Measurements from ENCODE around the gene NTHL1.
A peak's percentile ranks its signal among the peaks of the same experiment; 100 is the strongest.

Gene NTHL1

GRCh38 chr16:2005646-2006045 lies 42.0 kb downstream of the NTHL1 start (continued):
- TF ChIP-seq TCF7L2 (IDR thresholded peaks at IDR 0.05; ENCODE audit: borderline replicate concordance, low read depth, low read length) (no peak), HOXD13 (CRISPR knock-in tag; IDR thresholded peaks at IDR 0.05; ENCODE audit: borderline replicate concordance) (no peak), ZFP69B (tag by site-specific recombination; IDR thresholded peaks at IDR 0.05) (no peak), GLIS2 (tag by site-specific recombination; IDR thresholded peaks at IDR 0.05) (0 out of 2 replicates have a peak, but pooled peaks have one; percentile 21), EGR2 (tag by site-specific recombination; IDR thresholded peaks at IDR 0.05; ENCODE audit: low read depth) (0 out of 2 replicates have a peak, but pooled peaks have one; percentile 25), KLF1 (tag by site-specific recombination; IDR thresholded peaks at IDR 0.05) (0 out of 2 replicates have a peak, but pooled peaks have one; percentile 12), ZNF324 (tag by site-specific recombination; IDR thresholded peaks at IDR 0.05) (no peak)
- TF ChIP-seq, protein P1, sequence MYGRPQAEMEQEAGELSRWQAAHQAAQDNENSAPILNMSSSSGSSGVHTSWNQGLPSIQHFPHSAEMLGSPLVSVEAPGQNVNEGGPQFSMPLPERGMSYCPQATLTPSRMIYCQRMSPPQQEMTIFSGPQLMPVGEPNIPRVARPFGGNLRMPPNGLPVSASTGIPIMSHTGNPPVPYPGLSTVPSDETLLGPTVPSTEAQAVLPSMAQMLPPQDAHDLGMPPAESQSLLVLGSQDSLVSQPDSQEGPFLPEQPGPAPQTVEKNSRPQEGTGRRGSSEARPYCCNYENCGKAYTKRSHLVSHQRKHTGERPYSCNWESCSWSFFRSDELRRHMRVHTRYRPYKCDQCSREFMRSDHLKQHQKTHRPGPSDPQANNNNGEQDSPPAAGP (tag by site-specific recombination; IDR thresholded peaks at IDR 0.05) = 0 out of 2 replicates have a peak, but pooled peaks have one; percentile 16

GRCh38 chr16:2004795-2005517 lies 42.7 kb downstream of the NTHL1 start:
- H3K4me1 ChIP-seq (ENCODE audit: control insufficient read depth, insufficient read depth, low read length) = peaks cover 27% of the 10 kb centered on the region
- ChIA-PET CTCF (interaction anchor here (0.5 to 3.3 kb wide), 13 partner anchors 10 to 1260 kb away, joined by 3 to 39 read pairs (median 6); partner anchors contain the start of genes GFER and PGP), POLR2A (interaction anchor here (1.0 to 2.1 kb wide), 6 partner anchors 11 to 150 kb away, joined by 3 to 19 read pairs (median 5); partner anchors contain the start of genes NTHL1, RPS2, TRAF7 and TSC2)
- H3K27ac ChIP-seq (ENCODE audit: extremely low read depth, low read depth, low read length) = peak overlapping the region; percentile 61; the same call in 1 of the 2 replicates
- H3K36me3 ChIP-seq (ENCODE audit: control insufficient read depth in 2 of 2, insufficient read depth in 1 of 2, low read length in 2 of 2) = peaks cover 0 to 65% of the 10 kb centered on the region in 2 experiments; a peak in 2 of 3 replicates
- H3K9me3 ChIP-seq (ENCODE audit: control insufficient read depth, insufficient read depth, low read depth, low read length) = no peaks in the 10 kb centered on the region
- TF ChIP-seq MYNN (tag by site-specific recombination; IDR thresholded peaks at IDR 0.05; ENCODE audit: borderline replicate concordance) (no peak), ZFHX2 (tag by site-specific recombination; conservative IDR thresholded peaks at IDR 0.05) (peak; percentile 88), SCRT2 (tag by site-specific recombination; IDR thresholded peaks at IDR 0.05) (no peak), KLF1 (tag by site-specific recombination; IDR thresholded peaks at IDR 0.05) (peak; percentile 65), ZNF585B (tag by site-specific recombination; IDR thresholded peaks at IDR 0.05) (no peak), ZBTB8A (tag by site-specific recombination; IDR thresholded peaks at IDR 0.05) (0 out of 2 replicates have a peak, but pooled peaks have one; percentile 15), KLF16 (tag by site-specific recombination; IDR thresholded peaks at IDR 0.05) (no peak), WT1 (tag by site-specific recombination; IDR thresholded peaks at IDR 0.05) (no peak), IKZF3 (tag by site-specific recombination; IDR thresholded peaks at IDR 0.05) (peak; percentile 35; the same call in 1 of the 2 replicates), EGR2 (tag by site-specific recombination; IDR thresholded peaks at IDR 0.05; ENCODE audit: low read depth) (peak; percentile 91)
- TF ChIP-seq, protein P1 (tag by site-specific recombination; IDR thresholded peaks at IDR 0.05) = peak; percentile 65
- TF ChIP-seq, protein P2, sequence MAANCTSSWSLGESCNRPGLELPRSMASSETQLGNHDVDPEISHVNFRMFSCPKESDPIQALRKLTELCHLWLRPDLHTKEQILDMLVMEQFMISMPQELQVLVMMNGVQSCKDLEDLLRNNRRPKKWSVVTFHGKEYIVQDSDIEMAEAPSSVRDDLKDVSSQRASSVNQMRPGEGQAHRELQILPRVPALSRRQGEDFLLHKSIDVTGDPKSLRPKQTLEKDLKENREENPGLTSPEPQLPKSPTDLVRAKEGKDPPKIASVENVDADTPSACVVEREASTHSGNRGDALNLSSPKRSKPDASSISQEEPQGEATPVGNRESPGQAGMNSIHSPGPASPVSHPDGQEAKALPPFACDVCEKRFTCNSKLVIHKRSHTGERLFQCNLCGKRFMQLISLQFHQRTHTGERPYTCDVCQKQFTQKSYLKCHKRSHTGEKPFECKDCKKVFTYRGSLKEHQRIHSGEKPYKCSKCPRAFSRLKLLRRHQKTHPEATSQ (tag by site-specific recombination; IDR thresholded peaks at IDR 0.05) = no peak
- no peak overlapping the region for H3K4me3 ChIP-seq (ENCODE audit: low read depth, low read length)
